Panc1 (cell line): Measurements from ENCODE around the gene AKR1B1.

Experiments
- CTCF ChIP-seq: fragments of 450-650 bp; IDR thresholded peaks from 2 replicates; pipeline ENCODE4 v1.5.1; 2017; ENCODE audit warnings: mild to moderate bottlenecking
- POLR2AphosphoS5 ChIP-seq: IDR thresholded peaks from 2 replicates; pipeline ENCODE4 v1.6.1; 2012; ENCODE audit warnings: mild to moderate bottlenecking, low read depth, low read length, moderate library complexity
- SIN3A ChIP-seq: IDR thresholded peaks from 2 replicates; pipeline ENCODE4 v1.6.1; 2012; ENCODE audit warnings: low read depth, mild to moderate bottlenecking, low read length, moderate library complexity, borderline replicate concordance; ENCODE audit not compliant: insufficient read depth
- TCF7L2 ChIP-seq: IDR thresholded peaks from 2 replicates; pipeline ENCODE4 v1.6.1; 2011; ENCODE audit warnings: mild to moderate bottlenecking, low read depth, low read length, inconsistent platforms

GRCh38 chr7:134440476-134440875, 18.4 kb downstream of the AKR1B1 start:
- no peak for TF ChIP-seq CTCF
- TF ChIP-seq POLR2AphosphoS5, result no peak
- no peak for TF ChIP-seq SIN3A
- TF ChIP-seq TCF7L2, result no peak
